ENCODE data around the gene EGR4.

EGR4 gene

DNA sequence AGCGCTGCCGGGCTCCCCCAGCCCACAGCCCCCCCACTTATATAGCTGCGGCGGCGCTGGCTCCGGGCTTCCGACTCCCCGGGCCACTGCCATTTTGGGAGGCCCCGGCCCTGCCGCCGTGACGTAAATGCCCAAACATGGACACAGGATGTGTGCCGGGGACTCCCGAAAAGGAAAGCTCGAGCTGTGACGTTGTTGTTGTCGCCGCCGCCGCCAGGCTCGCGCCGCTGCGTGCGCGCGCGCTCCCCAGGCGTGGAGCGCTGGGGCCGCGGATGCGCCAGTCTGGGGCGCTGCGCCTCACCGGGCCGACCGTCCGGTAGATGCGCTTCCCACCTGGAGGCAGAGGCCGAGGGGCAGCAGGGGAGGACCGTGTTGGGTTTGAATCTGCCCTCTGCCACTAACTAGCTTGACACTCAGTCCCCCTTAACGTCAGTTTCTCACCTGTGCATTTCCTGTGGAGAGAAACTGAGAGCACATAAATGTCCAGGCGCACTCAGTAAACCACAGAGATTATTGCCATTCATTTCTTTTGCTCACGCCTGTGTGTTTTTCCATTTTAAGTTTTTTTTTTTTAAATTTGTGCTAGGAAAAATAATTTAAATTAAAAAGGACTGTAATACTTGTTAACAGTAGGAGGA lies at the start of gene EGR4:
Gene EGR4 (minus strand): TSS at position 15 of the 638 bp plus-strand sequence. CDS start 231 bp downstream, outside the sequence.
- TF ChIP-seq, protein P1, sequence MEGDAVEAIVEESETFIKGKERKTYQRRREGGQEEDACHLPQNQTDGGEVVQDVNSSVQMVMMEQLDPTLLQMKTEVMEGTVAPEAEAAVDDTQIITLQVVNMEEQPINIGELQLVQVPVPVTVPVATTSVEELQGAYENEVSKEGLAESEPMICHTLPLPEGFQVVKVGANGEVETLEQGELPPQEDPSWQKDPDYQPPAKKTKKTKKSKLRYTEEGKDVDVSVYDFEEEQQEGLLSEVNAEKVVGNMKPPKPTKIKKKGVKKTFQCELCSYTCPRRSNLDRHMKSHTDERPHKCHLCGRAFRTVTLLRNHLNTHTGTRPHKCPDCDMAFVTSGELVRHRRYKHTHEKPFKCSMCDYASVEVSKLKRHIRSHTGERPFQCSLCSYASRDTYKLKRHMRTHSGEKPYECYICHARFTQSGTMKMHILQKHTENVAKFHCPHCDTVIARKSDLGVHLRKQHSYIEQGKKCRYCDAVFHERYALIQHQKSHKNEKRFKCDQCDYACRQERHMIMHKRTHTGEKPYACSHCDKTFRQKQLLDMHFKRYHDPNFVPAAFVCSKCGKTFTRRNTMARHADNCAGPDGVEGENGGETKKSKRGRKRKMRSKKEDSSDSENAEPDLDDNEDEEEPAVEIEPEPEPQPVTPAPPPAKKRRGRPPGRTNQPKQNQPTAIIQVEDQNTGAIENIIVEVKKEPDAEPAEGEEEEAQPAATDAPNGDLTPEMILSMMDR (IDR thresholded peaks at IDR 0.05; ENCODE audit: borderline replicate concordance, insufficient read depth, low read depth, low read length) = no peak

DNA sequence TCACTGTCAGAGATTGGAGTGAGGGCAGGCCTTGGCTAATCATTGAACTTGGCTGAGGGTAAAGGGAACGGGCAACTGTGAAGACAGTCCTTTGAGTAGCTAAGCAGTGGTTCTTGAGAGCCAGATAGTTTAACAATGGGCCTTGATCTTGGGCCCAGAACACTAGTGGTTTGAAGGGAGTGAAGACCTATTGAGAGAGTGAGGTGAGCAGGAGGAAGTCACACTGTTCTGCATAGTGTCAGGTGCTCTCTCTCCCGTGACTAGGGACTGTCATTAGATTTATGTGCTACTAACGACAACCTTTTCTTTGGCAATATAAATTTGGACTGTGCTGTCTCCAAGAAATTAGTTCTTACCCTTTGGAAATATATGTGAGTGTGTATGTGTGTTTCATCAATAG lies 47.7 kb upstream of the EGR4 start:
- H3K4me3 ChIP-seq (ENCODE audit: low read depth, low read length) = no peak overlapping the region

More for the DNA sequence above, at the start of gene EGR4:
- H3K4me3 ChIP-seq (ENCODE audit: low read depth, low read length) = peak within 1 kb of the TSS; percentile 36

DNA sequence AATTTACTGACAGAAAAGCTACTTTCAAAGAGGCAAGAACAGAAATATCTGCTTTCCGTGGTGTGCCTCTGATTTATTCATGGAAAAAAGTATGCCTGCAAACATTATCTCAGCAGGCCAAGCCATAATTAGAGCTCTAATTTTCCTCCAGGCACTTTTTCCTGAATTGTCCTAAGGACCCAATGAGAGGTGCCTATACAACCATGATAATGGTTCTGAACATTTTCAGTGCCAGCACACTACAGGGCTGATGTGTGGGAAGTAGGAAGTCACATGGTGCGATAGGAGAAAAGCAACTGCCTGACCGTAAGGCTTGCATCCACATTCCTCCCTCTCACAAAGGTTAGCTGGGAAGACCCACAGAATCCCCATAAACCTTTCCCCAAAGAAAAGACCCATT lies 45.9 kb upstream of the EGR4 start:
- no peak overlapping the region for H3K4me3 ChIP-seq (ENCODE audit: low read depth, low read length)
- TF ChIP-seq, protein P1 (IDR thresholded peaks at IDR 0.05; ENCODE audit: borderline replicate concordance, insufficient read depth, low read depth, low read length) = no peak

More for the DNA sequence above, 47.7 kb upstream of the EGR4 start:
- TF ChIP-seq, protein P1 (IDR thresholded peaks at IDR 0.05; ENCODE audit: borderline replicate concordance, insufficient read depth, low read depth, low read length) = no peak

DNA sequence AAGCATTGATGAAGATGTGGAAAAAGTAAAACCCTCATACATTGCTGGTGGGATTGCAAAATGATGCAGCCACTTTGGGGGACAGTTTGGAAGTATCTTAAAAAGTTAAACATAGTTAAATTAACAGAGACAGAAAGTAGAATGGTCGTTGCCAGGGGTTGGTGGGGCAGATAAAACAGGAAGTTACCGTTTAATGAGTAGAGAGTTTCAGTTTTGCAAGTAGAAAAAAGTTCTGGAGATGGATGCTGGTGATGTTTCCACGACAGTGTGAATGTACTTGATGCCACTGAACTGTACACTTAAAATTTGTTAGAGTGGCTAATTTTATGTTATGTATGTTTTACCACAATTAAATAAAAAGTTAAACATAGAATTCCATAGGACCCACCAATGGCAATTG lies 44.5 kb upstream of the EGR4 start:
- TF ChIP-seq, protein P1 (IDR thresholded peaks at IDR 0.05; ENCODE audit: borderline replicate concordance, insufficient read depth, low read depth, low read length) = no peak
- no peak overlapping the region for H3K4me3 ChIP-seq (ENCODE audit: low read depth, low read length)

DNA sequence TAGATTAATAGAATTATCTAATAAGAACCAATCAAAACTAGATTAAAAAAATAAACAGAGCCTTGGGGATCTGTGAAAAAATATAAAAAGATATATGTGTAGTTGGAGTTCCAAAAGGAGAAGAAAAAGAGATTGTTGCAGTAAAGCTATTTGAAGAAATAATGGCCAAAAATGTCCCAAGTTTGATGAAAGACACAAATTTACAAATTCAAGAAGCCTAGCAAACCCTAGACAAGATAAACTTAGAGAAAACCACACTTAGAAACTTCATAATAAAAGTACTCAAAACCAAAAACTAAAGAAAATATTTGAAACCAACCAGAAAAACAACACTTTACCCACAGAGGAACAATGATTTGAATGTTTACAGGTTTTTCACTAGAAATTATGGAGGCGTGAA lies 41.3 kb upstream of the EGR4 start:
- H3K4me3 ChIP-seq (ENCODE audit: low read depth, low read length) = no peak overlapping the region
- TF ChIP-seq, protein P1 (IDR thresholded peaks at IDR 0.05; ENCODE audit: borderline replicate concordance, insufficient read depth, low read depth, low read length) = no peak

DNA sequence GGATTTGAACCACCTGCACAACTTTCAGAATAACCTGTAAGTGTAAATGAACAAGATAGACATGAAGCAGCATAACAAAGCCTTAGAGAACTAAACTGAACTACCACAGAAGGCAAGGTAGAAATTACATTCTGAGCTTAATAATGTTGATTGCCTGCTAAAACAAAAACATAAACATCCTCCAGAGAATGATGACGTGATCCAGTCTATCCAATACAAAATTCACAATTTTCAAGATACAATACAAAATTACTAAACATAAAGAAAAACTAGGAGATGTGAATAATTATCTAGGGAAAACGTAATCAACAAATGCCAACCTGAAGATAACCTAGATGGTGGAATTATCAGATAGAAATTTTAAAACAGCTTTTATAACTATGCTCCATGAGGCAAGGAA lies 40.7 kb upstream of the EGR4 start:
- no peak overlapping the region for H3K4me3 ChIP-seq (ENCODE audit: low read depth, low read length)
- TF ChIP-seq, protein P1 (IDR thresholded peaks at IDR 0.05; ENCODE audit: borderline replicate concordance, insufficient read depth, low read depth, low read length) = no peak

DNA sequence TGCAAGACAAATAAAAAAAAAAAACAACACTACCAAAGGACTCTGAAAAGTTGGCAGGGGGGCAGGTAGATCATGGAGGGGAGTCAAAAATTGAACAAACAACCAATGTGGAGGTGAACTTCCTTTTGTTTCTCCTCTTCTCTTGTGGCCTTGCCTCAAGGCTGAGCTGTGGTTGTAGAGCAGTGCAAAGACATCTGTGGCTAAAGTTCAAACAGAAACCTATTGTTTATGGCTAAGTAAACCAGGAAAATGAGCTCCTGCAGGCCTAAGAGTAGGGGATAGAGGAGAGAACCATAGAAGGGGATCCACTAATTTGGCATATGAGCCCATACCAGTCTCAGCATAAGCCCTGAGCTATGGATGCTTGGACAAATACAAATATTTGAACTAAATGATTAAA lies 40.2 kb upstream of the EGR4 start:
- TF ChIP-seq, protein P1 (IDR thresholded peaks at IDR 0.05; ENCODE audit: borderline replicate concordance, insufficient read depth, low read depth, low read length) = no peak

More for the DNA sequence above, 40.2 kb upstream of the EGR4 start:
- no peak overlapping the region for H3K4me3 ChIP-seq (ENCODE audit: low read depth, low read length)

Data from GM12875 (cell line).